Right renal cortex interstitium (tissue), 3 donors: Measurements from ENCODE around the gene KCNQ1. TPM values are rescaled to one million over a fixed set of nuclear protein-coding genes. Genes with fewer than 3 reads are reported as not detected.

Experiments used
- DNase-seq, 3 donors: peaks; one replicate each; pipeline ENCODE4 v3.0.0-alpha.2; 2013; ENCODE audit warnings: low read depth in 3 of 3, low spot score in 2 of 3
- polyA plus RNA-seq, 3 donors: library from polyadenylated mRNA; unstranded; fragments of 120-200 nt; gene quantifications; one replicate each; pipeline ENCODE4 v1.2.1, GENCODE V29; 2013; ENCODE audit not compliant: insufficient read length in 3 of 3

The KCNQ1 gene
- polyA plus RNA-seq, 3 donors = 8.4 to 11.8 (median 10.2) TPM

- DNase-seq = no peak
Measured at GRCh38 chr11:2734181-2735052, 289.6 kb downstream of the KCNQ1 start.

GRCh38 chr11:2735053-2735589, 290.3 kb downstream of the KCNQ1 start:
- DNase-seq = no peak

- no peak for DNase-seq
Measured at GRCh38 chr11:2736577-2737225, 291.9 kb downstream of the KCNQ1 start.

DNA sequence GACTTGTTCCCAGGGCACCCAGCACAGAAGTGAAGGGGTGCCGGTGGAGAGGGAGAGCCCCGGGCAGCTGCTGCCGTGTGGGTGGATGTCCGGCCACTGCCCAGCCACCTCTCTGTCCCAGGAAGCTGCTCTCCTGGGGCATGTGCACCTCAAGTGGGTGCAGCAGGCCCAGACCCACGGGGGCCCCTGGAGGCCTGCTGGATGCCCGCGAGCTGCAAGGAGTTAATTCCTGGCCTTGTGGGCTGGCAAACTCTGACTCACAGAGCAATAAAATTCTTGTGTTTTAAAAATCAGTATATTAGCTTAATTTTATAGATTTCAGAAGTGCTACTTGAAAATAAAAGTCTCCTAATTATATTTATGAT, 292.4 kb downstream of the KCNQ1 start:
- no peak for DNase-seq

GRCh38 chr11:2737866-2738265, 293.1 kb downstream of the KCNQ1 start:
- DNase-seq = no peak

DNA sequence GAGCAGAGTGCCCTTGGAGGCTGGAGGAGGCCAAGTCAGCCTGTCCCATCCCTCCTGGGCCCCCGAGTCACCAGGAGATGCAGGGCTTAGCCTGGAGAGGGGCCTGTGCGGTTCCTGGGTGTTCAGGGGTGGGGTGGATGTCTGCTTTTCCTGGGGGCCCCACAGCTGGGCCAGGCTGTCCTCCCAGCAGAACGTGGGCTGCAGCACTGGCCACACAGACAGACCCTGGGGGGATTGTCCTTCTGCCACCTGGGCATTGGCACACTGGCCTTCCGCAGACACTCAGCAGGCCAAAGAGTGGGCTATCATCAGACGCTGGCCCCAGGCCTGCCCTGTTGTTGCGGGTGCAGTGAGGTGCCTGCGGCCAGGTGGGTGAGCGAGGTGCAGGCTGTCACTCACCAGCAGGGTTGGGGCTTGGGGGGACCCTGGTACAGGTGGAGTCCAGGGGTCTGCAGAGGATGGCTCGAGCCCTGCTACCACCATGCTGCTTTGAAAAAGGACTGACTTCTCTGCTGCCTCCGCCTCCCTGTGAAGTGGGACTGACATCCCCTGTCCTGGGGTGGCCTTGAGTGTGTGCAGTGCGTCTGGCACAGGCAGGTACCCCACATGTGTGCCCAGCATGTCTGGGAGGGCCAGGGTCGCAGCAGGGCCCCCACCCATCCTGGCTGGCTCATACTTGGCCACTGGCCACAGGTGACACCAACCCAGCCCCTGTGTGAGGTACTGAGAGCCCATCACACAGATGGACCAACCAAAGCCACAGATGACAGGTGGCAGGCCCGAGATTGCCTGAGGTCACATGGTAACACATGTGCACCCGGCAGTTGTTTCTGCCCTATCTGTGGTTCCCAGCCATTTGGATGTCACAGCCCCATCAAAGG, 294.0 kb downstream of the KCNQ1 start:
- no peak for DNase-seq

GRCh38 chr11:2739531-2740274, 294.9 kb downstream of the KCNQ1 start:
- no peak for DNase-seq

- DNase-seq = no peak
Measured at GRCh38 chr11:2740275-2740940, 295.6 kb downstream of the KCNQ1 start.

- DNase-seq = no peak
Measured at GRCh38 chr11:2741006-2741376, 296.2 kb downstream of the KCNQ1 start.

GRCh38 chr11:2741377-2742131, 296.7 kb downstream of the KCNQ1 start:
- no peak for DNase-seq

- no peak for DNase-seq
Measured at GRCh38 chr11:2742201-2742600, 297.4 kb downstream of the KCNQ1 start.

DNA sequence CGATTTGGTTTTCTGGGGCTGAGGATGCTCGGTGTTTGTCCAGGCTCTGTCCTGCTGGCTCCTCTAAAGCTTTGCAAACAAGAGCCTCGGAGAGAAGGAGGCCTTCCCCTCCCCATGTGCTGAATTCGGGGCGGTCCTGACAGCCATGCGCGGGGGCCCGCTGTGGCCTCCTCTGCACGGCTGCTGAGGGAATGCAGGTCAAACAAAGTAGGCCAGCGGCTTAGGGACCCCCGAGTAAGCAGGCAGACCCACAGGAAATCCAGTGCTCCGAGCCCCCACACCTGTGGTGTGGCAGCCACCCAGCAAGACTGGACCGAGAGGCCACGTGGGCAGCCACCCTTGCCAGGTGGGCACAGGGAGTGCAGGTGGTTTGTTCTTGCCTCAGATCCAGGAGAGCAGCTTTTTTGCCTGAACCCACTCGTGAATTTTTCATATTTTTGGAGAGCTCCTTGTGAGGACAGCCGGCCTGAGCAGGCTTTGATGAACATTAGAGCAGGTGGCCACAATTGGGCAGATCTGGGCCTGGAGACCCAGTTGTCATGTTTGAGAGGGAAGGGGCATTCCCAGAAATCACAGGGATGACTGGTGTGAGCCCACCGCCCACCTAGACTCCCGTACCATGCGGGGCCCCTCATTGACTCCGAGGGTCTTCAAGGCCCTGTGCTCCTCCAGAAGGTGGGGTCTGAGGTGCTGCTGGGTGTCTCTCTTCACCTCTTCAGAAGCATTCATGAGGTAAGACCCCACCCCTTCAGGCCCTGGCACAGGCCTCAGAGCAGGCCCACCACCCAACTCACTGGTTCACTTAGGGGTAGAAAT, 298.0 kb downstream of the KCNQ1 start:
- DNase-seq = no peak

GRCh38 chr11:2743427-2744110, 298.8 kb downstream of the KCNQ1 start:
- no peak for DNase-seq

GRCh38 chr11:2744166-2744565, 299.4 kb downstream of the KCNQ1 start:
- no peak for DNase-seq

GRCh38 chr11:2745511-2745910, 300.7 kb downstream of the KCNQ1 start:
- DNase-seq = no peak

GRCh38 chr11:2746401-2747247, 301.8 kb downstream of the KCNQ1 start:
- no peak for DNase-seq
